NK-92 treated with Interleukin-12 subunit alpha and Interleukin-12 subunit beta, amount 100 ng/mL, for 24 hours (cell line): Measurements from ENCODE around the gene VCL.
"Not testable (repeated sequence)": the region's sequence is repeated elsewhere in the genome, so short reads cannot be mapped to it uniquely, and the experiment has no call there.

Source experiments
- DNase-seq: peaks from one replicate; lab custom pipeline; 2025; lab: John Stamatoyannopoulos, UW

The VCL gene

DNA sequence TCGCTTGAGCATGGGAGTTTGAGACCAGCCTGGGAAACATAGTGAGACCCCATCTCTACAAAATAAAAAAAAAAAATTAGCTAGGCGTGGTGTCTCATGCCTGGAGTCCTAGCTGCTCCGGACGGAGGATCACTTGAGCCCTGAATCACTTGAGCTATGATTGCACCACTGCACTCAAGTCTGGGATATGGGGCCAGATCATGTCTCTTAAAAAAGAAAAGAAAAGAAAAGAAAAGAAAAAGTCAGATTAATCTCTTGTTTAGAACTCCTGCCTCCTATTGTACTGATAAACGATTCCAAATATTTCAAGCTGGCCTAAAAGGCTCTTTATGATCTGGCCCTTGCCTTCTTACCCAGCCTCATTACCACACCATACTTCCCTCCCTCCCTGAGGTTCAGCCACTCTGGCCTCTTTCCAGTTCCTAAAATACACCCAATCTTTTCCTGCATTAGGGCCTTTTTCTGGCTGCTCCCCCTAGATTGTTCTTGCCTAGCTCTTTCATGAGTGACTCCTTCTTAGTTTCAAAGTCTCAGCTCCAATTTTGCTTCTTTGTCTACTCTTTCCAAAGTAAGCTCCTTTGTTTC, 41.7 kb downstream of the VCL start:
- DNase-seq: no peak

DNA sequence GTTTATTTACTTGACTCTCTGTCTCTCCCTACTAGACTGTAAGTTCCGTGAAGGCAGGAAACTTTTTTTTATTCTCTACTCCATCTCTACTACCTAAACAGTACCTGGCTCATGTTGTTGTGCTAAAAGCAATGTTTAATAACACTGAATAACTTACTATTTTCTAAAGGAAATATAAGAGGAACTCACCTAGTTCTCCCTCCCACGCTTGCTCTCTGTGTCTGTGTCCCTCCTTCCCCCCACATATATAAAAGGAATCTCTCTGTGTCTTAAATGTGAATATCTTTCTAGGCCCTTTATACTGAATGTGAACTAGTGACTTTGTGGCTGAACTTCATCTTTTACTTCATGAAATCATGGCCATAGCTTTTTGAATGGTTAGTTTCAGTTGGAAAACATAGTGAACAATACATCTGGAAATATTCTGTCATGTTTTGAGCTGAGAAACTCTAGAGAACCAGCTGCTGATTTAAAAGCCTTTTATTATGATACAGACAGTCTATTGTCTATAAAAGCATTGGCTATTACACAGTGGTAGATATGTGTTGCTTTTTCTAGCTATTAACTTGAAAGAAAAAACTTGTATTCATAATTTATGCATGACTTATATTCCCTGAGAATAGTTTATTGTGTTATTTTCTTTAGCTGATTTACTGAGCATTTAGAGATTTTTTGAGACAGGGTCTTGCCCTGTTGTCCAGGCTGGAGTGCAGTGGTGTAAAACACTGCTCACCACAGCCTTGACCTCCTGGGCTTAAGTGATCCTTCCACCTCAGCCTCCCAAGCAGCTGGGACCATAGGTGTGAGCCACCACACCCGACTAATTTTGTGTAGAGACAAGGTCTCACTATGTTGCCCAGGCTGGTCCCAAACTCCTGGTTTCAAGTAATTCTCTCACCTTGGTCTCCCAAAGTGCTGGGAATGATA, 42.5 kb downstream of the VCL start:
- no peak for DNase-seq

DNA sequence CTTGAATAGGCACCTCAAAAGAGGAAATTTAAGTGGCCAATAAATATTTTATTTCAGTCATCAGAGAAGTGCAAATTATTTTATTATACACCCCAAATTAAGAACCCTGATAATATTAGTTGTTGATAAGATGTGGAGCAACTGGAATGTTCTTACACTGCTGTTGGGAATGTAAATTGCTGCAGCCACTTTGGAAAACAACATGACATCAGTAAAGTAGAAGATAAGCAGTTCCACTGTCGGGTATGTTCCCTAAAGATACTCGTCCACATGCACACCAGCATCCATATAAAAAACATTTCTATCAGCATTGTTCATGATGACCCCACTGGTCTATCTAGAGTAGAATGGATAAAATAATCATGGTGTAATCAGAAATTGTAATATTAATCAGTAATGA, 46.5 kb downstream of the VCL start:
- no peak for DNase-seq

DNA sequence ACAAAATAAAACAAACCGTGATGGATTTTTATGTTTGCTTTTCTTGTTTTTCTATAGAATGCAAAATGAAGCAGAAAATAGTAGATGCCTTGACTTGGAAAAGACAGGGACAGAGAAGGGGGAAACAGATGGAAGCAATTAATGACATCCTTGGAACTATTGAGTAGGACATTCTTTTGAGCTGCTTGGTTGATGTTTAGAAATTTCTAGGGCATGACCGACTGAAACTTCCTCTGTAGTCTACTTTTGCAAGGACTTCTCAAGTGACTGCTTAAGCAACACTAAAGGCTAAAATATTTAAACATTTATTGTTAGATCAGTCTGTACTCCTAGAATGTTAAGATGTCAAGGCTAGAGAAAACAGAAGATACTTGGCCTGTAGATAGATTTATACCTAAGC, 49.4 kb downstream of the VCL start:
- DNase-seq: no peak

DNA sequence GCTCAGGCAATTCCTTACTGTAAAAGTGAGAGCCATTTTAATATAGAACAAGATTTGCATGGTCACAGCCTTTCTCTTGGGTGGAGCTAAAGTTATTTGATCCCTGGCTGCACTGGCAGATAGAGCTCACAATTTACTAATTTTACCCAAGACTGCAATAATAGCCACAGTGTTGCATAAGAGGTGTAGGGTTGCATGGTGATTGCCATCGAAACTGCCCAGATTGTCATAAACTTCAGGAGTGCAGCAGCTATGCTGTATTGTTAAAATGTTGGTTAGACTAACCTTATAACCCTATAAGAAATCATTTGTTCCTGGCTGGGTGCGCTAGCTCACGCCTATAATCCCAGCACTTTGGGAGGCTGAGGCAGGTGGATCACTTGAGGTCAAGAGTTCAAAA, 50.0 kb downstream of the VCL start:
- peak; percentile 5 for DNase-seq

DNA sequence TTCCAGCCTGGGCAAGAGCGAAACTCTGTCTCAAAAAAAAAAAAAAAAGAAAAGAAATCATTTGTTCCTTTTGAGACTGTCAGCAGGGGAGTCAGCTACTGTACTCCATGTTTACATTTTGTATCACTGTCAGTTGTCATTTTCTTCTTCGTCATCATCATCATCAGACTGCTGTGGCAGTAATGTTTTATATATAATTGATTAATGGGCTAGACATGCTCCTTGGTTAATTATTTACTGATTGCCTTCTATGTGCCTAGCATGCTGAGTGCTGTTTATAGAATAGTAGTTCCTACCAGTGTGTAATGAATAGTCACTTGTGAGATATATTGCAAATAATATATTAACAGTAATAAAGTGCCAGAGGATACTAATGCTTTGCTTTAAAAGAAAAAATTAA, 50.5 kb downstream of the VCL start:
- DNase-seq: no peak

DNA sequence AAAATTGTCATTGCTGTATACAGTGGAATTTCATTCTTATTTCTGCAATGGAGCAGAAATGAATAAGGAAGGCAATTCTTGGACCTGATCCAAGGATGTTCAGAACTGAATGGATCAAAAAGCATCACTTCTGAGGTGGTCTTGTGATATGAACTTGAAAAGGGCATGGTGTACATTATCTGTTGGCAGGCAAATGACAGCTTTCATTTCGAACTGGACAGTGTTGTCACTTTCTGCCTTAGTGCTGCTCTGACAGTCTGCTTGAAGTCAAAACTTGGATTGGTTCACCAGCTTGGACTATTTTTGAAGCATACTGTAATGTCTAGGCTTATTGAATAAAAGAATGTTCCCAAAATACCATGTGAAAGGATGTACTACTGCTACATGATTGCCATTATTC, 52.0 kb downstream of the VCL start:
- no peak for DNase-seq

DNA sequence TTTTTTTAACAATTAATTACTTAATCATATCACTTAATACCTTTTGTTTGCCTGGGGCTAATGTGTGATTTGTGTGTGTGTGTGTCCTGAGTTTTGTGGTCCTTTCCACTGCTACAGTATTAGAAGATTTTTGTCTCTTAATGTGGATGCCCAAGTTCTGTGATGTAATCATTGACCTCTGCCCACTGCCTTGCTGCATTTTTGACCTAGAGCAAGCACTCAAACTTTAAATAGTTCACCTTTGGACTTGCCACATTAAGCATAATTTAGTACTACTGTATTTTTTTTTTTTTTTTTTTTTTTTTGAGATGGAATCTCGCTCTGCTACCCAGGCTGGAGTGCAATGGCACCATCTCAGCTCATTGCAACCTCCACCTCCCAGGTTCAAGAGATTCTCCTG, 52.7 kb downstream of the VCL start:
- DNase-seq: no peak

DNA sequence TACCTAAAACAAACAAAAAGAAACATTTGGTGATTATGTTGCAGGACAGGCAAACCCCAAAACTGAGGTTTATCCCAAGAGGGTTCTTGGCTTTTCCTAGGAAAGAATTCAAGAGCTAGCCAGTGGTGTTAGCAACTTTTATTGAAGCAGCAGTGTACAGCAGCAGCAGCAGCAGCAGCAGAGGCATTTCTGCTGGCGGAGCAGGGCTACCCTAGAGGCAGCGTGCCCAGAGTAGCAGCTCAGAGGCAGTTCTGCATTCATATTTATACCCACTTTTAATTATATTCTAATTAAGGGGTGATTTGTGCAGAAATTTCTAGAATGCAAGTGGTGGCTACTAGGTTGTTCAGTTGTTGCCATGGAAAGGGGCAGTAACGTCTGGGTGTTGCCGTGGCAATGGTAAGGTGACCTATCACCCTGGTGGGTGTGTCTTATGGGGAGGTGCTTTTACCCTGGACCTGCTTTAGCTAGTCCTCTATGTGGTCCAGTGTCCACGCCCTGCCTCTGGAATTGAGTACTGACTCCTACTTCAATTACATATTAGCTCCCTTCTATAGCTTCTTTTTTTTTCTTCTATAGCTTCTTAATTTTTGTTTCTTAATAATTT, 53.9 kb downstream of the VCL start:
- DNase-seq: no peak

DNA sequence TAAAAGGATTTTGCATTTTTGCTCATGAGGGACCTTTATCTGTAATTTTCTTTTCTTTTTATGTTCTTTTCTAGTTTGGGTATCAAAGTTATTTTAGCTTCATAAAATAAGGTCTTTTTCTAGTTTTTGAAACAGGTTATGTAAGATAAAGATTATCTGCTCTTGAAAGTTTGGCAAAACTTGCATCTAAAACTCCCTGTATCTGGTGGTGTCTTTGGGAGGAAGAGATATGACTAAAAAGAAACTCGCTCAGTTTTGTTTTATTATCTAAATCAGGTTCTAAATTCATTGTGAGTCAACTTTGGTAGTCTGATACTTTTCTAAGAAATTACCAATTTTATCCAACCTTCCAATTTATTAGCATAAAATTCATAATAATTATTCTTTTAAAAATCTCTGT, 55.1 kb downstream of the VCL start:
- DNase-seq: no peak

DNA sequence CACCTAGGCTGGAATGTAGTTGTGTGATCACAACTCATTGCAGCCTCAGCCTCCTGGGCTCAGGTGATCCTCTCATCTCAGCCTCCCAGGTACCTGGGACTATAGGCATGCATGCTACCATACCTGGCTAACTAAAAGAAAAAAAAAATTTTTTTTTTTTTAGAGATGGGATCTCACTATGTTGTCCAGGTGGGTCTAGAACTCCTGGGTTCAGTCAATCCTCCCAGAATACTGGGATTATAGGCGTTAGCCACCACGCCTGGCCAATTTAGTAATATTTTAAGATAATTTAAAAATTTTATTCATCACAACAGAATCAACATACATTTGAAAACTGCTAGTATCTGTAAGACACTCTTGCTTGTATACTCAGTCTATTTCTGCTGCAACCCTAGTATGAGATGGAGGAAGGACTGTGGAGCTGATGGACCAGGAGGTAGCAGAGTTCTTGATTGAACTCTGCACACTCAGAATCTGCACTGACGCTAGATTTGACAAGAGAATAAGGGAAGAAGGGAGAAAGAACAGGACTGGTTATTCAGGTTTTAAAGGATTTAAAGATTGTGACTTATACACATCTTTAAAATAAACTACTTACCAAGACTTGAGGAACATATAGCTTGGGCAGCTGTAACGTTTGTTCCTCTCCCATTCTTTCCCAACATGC, 57.6 kb downstream of the VCL start:
- DNase-seq: no peak

DNA sequence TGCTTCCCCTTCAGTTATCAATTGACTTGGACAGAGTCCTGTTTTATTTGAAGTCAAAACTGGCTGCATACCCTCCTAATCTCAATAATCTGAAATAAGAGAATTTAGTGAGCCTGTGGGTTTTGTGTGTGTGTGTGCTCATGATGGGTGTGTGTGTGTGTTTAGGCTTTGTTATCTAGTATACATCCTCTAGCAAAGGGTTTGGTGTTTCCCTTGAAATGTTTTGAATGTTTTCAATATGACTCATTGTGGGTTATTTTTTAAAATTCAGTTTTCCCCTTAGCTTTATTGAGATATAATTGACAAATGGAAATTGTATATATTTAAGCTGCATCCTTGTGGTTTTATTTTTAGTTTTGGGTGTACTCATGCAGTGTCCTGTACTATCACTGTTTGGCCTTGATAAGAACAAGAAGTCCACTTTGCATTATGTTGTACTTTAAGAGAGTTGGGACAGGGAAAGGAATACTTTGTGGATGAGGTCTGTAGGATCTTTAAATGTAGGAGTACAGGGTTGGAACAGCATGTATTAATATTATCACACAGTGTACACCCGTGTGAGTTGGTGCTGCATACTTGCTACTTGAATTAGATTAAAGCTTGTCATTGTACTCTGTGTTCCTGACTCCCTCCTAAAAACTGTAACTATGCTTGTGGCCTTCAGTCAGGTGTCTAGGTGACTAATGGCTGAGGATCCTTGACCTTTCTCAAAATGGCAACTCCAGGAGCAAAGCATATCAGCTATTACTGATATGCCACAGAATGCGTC, 58.3 kb downstream of the VCL start:
- no peak for DNase-seq

DNA sequence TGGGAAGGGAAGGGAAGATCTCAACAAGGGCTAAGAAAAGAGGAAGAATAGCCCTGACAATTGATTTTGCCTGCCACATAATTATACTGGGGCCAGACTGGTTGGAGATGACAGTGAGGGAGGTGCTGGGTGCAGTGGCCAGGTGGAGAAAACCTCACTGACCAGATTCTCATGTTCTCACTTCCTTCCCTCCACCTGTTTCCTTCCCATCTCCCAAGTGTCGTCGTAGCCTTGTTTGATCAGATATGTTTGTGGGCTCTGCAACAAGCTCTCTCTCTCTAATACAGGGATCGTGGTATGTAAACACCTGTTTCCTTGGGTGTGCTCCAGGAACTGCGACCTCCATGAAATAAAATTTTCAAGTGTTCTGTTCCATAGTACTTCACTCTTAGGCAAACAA, 60.2 kb downstream of the VCL start:
- no peak for DNase-seq

DNA sequence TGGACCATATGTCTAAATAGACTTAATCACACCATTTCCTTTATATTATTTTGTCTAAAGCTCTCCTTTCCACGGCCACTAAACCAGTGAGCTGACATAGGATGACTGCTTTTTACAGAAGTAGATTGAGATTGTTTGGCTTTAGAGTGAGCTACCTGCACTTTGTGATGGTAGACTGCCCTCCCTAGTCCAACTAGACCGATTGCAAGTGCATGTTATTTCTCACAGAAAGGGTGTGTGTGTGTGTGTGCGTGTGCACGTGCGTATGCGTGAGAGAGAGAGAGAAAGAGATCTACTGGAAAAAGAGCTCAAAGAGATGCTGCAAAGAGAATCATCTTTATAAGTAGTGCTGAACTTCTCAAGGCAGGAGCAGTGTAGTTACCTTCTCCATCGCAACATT, 60.7 kb downstream of the VCL start:
- DNase-seq: no peak

DNA sequence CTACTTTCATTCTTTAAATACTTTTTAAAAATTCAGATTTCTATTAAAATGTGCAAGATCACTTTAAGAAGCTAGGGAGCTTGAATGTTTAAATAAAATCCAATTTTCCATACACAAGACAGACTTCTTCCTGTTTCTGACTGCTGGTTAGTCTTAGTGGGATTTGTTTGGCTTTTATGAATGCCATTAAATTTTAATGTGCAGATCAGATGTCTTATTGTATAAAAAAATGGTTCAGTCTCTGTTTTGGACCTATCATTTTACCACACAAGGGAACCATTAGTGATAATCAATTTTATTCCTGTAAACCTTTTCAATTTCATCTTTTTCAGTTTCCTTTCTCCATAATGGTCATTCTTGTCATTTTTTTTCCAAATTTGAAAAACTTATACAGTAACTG, 63.2 kb downstream of the VCL start:
- no peak for DNase-seq

DNA sequence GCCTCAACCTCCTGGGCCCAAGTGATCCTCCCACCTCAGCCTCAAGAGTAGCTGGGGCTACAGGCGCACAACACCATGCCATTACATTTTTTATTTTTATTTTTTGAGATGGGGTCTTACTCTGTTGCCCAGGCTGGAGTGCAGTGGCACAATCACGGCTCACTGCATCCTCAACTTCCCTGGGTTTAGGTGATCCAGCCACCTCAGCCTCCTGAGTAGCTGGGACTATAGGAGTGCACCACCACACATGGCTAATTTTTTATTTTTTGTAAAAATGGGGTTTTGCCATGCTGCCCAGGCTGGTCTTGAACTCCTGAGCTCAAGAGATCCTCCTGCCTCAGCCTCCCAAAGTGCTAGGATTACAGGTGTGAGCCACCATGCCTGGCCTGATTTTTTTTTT, 64.1 kb downstream of the VCL start:
- not testable (repeated sequence) for DNase-seq

DNA sequence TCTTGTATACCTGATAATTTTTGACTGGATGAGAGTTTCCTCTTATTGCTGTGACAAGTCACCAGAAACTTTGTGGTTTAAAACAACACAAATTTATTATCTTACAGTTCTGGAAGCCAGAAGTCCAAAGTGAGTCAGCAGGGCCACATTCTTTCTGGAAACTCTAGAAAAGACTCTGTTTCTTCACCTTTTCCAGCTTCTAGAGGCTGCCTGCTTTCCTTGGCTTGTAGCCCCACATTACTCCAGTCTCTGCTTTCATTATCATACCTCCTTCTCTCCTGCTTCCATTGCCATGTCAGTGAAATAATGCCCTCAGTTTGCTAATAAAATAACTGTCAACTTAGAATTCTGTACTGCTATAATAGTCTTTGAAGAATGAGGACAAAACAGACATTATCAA, 65.3 kb downstream of the VCL start:
- DNase-seq: no peak

DNA sequence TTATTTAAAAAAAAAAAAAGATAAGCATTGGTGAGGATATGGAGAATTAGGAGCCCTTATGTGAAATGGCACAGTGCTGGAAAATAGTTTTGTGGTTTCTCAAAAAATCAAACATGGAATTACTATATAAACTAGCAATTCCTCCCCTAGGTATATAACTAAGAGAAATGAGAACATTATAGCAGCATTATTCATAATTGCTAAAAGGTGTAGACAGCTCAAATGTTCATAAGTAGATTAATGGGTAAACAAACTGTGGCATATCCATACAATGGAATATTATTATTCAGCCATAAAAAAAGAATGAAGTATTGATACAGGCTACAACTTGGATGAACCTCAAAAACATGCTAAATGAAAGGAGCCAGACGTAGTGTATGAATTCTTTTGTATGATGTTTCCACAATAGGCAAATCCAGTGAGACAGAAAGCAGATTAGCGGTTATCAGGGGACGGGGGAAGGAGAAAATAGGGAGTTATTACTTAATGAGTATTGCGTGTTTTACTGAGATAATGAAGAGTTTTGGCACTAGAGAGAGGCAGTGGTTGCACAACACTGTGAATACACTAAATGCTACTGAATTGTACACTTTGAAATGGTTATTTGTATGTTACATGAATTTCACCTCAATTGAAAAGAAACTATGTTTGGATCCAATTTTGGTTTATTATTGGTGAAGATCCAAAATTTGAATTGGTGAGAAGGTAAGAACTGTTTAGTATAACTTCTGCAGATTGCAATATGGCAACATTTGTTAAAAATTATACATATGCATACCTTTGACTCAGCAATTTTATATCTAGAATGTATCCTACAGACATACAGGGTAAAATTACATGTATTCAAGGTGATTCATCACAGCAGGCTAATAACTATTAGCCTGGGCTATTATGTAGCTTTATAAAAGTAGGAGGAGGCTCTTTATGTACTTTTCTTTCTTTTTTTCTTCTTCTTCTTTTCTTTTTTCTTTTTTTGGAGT, 69.7 kb downstream of the VCL start:
- DNase-seq: no peak

DNA sequence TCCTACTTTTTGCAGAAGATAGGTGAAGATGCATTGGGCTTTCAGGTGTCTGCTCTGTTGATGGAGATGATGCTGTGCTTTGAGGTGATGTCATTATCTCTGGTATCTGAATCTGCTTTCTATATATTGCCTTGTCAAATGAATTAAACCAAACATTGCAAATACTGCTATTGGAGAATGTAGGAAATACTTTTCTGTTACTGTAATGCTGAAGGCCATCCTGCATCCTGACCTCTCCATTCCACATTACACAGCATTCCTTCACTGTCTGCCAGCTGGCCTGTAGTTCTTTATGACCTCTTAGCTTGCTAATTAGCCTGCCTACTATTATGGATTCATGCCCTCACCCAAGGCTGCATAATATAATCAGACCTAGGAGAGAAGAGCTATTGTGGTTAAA, 73.2 kb downstream of the VCL start:
- no peak for DNase-seq

DNA sequence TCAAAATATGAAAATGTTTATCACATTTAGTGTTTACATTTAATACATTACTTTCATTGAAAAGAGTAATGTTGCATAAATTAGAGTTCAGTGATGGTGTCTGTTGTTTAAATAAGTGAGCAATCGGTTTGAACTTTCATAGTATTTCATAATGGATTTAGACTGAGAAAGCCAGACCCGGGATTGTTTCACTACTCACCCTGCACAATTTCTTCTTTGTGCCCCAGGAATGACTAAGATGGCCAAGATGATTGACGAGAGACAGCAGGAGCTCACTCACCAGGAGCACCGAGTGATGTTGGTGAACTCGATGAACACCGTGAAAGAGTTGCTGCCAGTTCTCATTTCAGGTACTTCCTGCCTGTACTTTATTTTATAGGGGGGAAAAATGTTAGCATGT, 74.6 kb downstream of the VCL start:
- no peak for DNase-seq

DNA sequence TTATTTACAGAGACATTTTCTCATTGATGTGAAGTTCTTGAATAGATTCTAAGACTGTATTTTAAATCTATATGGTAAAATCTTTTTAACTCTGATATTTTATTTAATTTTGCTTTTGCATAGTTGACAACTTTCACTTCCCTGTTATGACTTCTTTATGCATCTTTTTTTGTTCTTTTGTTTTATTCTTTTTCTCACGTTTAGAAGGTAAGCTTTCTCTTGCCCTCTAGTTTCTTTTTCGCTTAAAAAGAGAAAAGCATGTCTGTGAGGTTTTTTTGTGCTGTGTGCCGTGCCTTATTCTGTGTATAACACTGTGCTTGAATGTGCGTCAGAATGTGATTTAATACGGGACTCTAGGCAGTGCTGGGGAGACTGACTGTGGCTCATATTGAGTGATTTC, 78.0 kb downstream of the VCL start:
- DNase-seq: no peak
